IPS-18a (cell line): ENCODE results near the gene IFI27L1.
"Not testable (repeated sequence)": the region's sequence is repeated elsewhere in the genome, so short reads cannot be mapped to it uniquely, and the experiment has no call there.

Experiments
- H3K27ac ChIP-seq: one replicate; pipeline ENCODE4 v1.5.1; 2013; ENCODE audit warnings: low read length
- H3K27me3 ChIP-seq: one replicate; pipeline ENCODE4 v1.6.1; 2013; ENCODE audit warnings: mild to moderate bottlenecking, low read length; ENCODE audit not compliant: control insufficient read depth, insufficient read depth
- H3K36me3 ChIP-seq: one replicate; pipeline ENCODE4 v1.6.1; 2013; ENCODE audit warnings: low read depth, low read length; ENCODE audit not compliant: control insufficient read depth
- H3K4me1 ChIP-seq: one replicate; pipeline ENCODE4 v1.6.1; 2013; ENCODE audit warnings: low read depth, low read length; ENCODE audit not compliant: control insufficient read depth
- H3K4me3 ChIP-seq: one replicate; pipeline ENCODE4 v1.5.1; 2013; ENCODE audit warnings: low read length
- H3K9ac ChIP-seq: one replicate; pipeline ENCODE4 v1.6.1; 2013; ENCODE audit warnings: mild to moderate bottlenecking, low read length, moderate library complexity
- H3K9me3 ChIP-seq: one replicate; pipeline ENCODE4 v1.6.1; 2013; ENCODE audit warnings: low read depth, low read length; ENCODE audit not compliant: control insufficient read depth

The IFI27L1 gene

GRCh38 chr14:94062344-94062940 is 18.7 kb upstream of the IFI27L1 start:
- H3K27ac ChIP-seq = no peak overlapping the region
- peaks cover 46% of the 10 kb centered on the region for H3K36me3 ChIP-seq
- peaks cover 10% of the 10 kb centered on the region for H3K4me1 ChIP-seq
- H3K9ac ChIP-seq = no peak overlapping the region
- H3K4me3 ChIP-seq = no peak overlapping the region
- H3K9me3 ChIP-seq = no peaks in the 10 kb centered on the region
- H3K27me3 ChIP-seq = no peaks in the 10 kb centered on the region

- Histone ChIP-seq H3K27me3 (no peaks in the 10 kb centered on the region), H3K9me3 (no peaks in the 10 kb centered on the region), H3K27ac (no peak overlapping the region), H3K4me3 (no peak overlapping the region), H3K9ac (no peak overlapping the region), H3K4me1 (peaks cover 10% of the 10 kb centered on the region), H3K36me3 (peaks cover 11% of the 10 kb centered on the region)
These were observed 14.9 kb upstream of the IFI27L1 start for GRCh38 chr14:94066089-94066676.

DNA sequence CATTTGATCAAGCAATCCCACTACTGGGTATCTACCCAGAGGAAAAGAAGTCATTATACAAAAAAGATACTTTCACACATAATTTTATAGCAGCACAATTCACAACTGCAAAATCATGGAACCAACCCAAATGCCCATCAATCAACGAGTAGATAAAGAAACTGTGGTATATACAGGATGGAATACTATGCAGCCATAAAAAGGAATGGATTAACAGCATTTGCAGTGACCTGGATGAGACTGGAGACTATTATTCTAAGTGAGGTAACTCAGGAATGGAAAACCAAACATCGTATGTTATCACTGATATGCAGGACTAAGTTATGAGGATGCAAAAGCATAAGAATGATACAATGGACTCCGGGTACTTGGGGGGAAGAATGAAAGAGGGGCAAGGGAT is 9.0 kb upstream of the IFI27L1 start:
- H3K27ac ChIP-seq, H3K4me3 ChIP-seq, H3K9me3 ChIP-seq, H3K36me3 ChIP-seq, H3K27me3 ChIP-seq, H3K9ac ChIP-seq, H3K4me1 ChIP-seq: not testable (repeated sequence)

- Histone ChIP-seq H3K9me3 (peaks cover 9% of the 10 kb centered on the region), H3K27ac (no peak overlapping the region), H3K36me3 (peaks cover 22% of the 10 kb centered on the region), H3K4me3 (no peak overlapping the region), H3K4me1 (no peaks in the 10 kb centered on the region), H3K27me3 (no peaks in the 10 kb centered on the region), H3K9ac (no peak overlapping the region)
These were observed 6.6 kb upstream of the IFI27L1 start for GRCh38 chr14:94074534-94074933.

DNA sequence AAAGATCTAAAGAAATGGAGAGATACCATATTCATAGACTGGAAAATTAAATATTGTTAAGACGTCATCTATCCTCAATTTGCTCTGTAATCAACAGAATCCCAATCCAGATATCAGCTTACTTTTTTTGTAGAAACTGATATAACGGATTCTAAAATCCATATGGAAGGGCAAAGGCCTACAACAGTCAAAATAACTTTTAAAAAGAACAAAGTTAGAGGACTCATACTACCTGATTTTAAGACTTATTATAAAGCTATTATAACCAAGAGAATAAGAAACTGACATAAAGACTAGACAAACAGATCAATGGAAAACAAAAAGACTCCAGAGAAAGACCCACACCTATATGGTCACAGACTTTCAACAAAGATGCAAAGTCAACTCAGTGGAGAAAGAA is 6.1 kb upstream of the IFI27L1 start:
- peaks cover 9% of the 10 kb centered on the region for H3K9me3 ChIP-seq
- H3K4me3 ChIP-seq = no peak overlapping the region
- H3K27ac ChIP-seq = no peak overlapping the region
- H3K36me3 ChIP-seq = peaks cover 22% of the 10 kb centered on the region
- H3K27me3 ChIP-seq = no peaks in the 10 kb centered on the region
- no peaks in the 10 kb centered on the region for H3K4me1 ChIP-seq
- H3K9ac ChIP-seq = no peak overlapping the region

DNA sequence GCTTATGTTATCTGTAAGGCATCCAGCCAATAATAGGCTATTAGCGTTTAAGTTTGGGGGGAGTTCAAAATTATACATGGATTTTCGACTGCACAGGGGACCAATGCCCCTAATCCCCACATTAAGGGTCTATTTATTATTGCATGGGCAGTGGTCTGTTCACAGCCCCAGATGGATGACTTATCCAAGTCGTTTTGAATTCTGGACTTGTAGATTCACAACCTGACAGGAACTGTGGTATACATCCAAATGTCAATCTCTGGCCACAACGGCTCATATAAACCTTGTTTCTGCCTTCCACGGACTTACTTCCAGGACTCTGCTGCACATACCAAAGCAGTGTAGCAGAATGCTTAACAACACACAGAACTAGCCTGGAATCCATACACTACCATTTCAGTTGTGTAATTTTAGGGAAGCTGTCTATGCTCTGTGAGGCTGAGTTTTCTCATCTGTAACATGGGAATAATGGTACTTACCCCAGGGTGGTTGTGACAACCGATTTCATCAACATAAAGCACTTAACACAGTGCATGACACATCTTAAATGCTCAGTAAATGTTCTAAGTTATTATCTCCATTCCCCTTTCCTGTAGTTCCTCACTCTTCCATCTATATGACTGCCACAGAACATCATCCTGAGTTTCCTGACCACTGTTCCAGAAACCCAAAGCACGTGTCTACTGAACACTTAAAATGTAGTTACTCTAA is 3.8 kb upstream of the IFI27L1 start:
- Histone ChIP-seq H3K9me3 (peaks cover 9% of the 10 kb centered on the region), H3K36me3 (peaks cover 22% of the 10 kb centered on the region), H3K27ac (no peak overlapping the region), H3K27me3 (no peaks in the 10 kb centered on the region), H3K9ac (no peak overlapping the region), H3K4me3 (no peak overlapping the region), H3K4me1 (peaks cover 4% of the 10 kb centered on the region)

- H3K9me3 ChIP-seq = peaks cover 9% of the 10 kb centered on the region
- no peak overlapping the region for H3K4me3 ChIP-seq
- no peaks in the 10 kb centered on the region for H3K27me3 ChIP-seq
- H3K9ac ChIP-seq = no peak overlapping the region
- H3K27ac ChIP-seq = no peak overlapping the region
- peaks cover 4% of the 10 kb centered on the region for H3K4me1 ChIP-seq
- H3K36me3 ChIP-seq = peaks cover 22% of the 10 kb centered on the region
These were observed 3.3 kb upstream of the IFI27L1 start for GRCh38 chr14:94077823-94078222.

DNA sequence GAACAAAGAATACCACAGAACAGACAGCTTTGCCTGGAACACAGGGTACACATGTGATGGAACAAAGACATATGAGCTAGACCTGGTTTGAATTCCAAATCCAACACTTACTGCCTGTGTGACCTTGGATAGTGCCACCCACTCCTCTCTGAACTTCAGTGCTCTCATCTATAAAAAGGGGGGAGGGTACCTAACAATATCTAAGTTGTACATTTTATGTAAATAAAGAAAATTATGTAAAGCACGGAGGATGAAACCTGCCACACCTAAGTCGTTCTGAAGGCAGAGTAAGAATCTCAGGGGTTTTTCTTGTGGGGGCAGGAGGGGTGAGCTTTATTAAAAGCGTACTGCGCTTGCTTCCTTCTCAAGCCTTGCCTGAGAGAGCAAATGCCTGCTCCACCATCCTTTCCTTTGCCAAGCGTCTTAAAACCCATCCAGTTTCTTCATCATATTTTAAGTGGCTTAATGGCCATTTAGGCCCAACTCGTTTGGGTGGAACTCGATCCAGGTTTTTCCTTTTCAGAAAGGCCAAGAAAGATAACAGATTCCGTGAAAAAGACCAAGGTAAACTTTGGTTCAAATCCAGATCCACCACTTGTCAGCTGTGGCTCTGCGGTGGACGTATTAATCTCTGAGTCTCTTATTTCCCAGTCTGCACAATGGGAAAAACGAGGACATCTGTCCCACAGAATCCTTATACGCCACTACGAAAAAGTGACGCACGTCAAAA is 1.1 kb upstream of the IFI27L1 start:
- Histone ChIP-seq H3K4me1 (peaks cover 4% of the 10 kb centered on the region), H3K4me3 (peak overlapping the region; percentile 94), H3K36me3 (peaks cover 22% of the 10 kb centered on the region), H3K27me3 (no peaks in the 10 kb centered on the region), H3K9ac (peak overlapping the region; percentile 86), H3K9me3 (peaks cover 6% of the 10 kb centered on the region), H3K27ac (no peak overlapping the region)

- Histone ChIP-seq H3K27me3 (no peaks in the 10 kb centered on the region), H3K4me3 (peak overlapping the region; percentile 94), H3K27ac (peak overlapping the region; percentile 25), H3K4me1 (peaks cover 4% of the 10 kb centered on the region), H3K9ac (peak overlapping the region; percentile 86), H3K9me3 (no peaks in the 10 kb centered on the region), H3K36me3 (peaks cover 22% of the 10 kb centered on the region)
These were observed 293 bp downstream of the IFI27L1 start for GRCh38 chr14:94081386-94081820.

DNA sequence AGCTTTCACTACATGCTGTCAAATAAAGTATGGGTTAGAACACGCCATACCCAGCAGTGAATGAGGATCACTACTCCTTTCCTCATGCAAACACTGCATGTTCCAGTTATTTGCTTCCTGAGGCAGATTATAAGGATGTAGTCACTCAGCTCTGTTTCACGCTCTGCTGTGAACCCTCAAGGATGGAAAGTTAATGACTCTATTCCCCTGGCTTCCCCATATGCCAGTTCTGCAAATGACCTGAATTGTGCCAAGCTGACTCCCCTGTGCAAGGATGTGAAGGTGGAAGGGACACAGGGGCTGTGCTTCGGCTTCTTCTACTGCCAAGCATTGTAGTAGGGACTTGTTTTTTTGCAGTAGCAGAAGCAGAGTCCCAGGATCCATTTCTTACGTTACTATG is 6.8 kb downstream of the IFI27L1 start:
- H3K27ac ChIP-seq = no peak overlapping the region
- H3K9me3 ChIP-seq = no peaks in the 10 kb centered on the region
- H3K36me3 ChIP-seq = no peaks in the 10 kb centered on the region
- no peaks in the 10 kb centered on the region for H3K27me3 ChIP-seq
- H3K9ac ChIP-seq = no peak overlapping the region
- no peaks in the 10 kb centered on the region for H3K4me1 ChIP-seq
- H3K4me3 ChIP-seq = no peak overlapping the region

DNA sequence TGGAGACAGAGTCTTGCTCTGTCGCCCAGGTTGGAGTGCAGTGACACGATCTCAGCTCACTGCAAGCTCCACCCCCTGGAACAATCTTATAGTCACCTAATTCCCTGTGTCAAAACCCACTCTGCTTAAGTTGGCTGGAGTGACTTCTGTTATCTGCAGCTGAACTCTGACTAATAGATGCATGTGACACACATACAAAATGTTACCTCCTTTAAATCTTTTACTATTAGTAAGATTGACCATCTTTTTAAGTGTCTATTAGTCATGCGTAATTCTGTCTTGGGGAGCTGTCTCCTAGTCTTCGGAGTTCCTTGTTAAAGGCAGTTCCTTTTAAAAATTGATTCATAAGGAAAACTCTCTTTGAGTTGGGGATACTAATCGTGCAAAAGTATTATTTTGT is 7.4 kb downstream of the IFI27L1 start:
- no peak overlapping the region for H3K4me3 ChIP-seq
- H3K9ac ChIP-seq = no peak overlapping the region
- no peaks in the 10 kb centered on the region for H3K9me3 ChIP-seq
- no peaks in the 10 kb centered on the region for H3K27me3 ChIP-seq
- no peaks in the 10 kb centered on the region for H3K4me1 ChIP-seq
- no peak overlapping the region for H3K27ac ChIP-seq
- H3K36me3 ChIP-seq = no peaks in the 10 kb centered on the region
